NCI-H2196 treated with DMSO at 0.1 percent for 48 hours (cell line): Measurements from ENCODE around the gene MLKL.

Experiments used
- DNase-seq: peaks from one replicate; lab custom pipeline; 2025; ENCODE audit not compliant: unreplicated experiment; lab: John Stamatoyannopoulos, UW

MLKL gene

GRCh38 chr16:74652249-74652648 lies 48.4 kb downstream of the MLKL start:
- no peak for DNase-seq

GRCh38 chr16:74651841-74652240 lies 48.8 kb downstream of the MLKL start:
- DNase-seq: no peak

- DNase-seq: no peak
These were observed 49.6 kb downstream of the MLKL start for GRCh38 chr16:74650966-74651567.

DNA sequence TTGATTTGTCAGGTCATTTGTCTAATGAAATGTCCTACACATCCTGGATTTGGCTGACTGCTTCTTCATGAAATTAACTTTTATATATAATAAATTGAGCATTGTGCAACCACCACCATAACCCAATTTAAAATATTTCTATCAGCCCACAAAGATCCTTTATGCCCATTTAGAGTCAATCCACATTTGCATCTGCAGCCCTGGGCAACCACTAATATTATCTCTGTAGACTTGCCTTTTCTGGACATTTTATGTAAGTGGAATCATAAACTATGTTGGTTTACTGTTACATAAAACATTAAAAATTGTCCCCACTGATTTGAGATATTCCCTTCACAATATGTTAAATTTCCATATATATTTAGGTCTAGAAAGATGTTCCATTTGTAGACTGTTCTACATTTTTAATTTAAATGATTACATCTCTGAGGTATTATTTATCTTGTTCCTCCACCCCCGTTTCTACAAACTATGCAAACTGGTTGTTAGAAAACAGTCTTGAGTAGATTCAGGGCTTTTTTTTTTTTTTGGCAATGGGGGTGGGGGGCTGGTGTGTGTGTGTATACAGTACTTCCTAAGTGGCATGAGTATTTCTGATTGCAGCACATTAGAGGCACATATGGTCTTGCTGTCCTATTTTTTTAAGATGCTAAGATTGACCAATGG lies 50.7 kb downstream of the MLKL start:
- no peak for DNase-seq

DNA sequence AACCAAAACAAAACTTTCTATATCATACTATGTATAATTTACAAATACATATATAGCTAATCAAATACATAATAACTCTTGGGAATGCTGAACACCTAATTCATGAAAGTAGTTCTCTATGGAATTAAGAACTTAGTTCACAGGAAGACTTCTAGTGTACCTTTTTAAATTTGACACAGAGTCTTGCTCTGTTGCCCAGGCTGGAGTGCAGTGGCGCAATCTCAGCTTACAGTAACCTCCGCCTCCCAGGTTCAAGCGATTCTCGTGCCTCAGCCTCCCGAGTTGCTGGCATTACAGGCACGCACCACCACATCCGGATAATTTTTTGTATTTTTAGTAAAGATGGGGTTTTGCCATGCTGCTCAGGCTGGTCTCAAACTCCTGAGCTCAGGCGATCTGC lies 58.7 kb downstream of the MLKL start:
- DNase-seq: no peak

DNA sequence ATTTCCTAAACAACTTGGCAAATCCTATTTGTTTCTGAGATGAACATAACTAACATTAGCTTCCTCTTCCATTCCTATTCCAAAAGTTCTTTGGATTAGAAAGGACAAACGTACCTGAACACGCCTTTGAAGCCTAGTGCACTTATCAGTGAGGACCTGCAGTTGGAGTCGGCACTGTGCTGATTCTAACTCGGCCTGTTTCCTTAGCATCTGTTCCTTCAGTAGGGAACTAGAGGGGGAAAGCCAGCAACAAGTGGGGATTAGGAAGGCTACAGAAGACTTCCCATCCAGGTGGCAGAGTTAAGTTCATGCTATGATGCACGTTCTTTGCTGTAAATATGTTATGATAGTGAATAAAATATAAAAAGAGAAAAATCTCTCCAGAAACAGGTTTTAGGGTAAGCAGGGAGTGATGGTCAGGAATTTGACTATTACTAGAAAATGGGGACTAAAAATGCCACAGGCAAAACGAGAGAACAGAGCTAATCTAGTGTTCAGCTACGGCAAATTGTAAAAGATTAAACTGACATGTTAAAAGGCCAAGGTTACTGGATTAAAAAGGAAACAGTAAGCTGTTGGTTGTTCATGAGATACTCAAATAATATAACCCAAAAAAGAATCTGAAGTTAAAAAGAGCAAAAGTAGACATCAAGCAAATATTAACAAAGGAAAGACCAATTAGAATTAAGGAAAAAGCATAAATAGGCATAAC lies 62.8 kb downstream of the MLKL start:
- DNase-seq: no peak

- no peak for DNase-seq
These were observed 65.4 kb downstream of the MLKL start for GRCh38 chr16:74635303-74635702.

- no peak for DNase-seq
These were observed 67.0 kb downstream of the MLKL start for GRCh38 chr16:74633686-74634085.

- no peak for DNase-seq
These were observed 73.0 kb downstream of the MLKL start for GRCh38 chr16:74627506-74628220.

DNA sequence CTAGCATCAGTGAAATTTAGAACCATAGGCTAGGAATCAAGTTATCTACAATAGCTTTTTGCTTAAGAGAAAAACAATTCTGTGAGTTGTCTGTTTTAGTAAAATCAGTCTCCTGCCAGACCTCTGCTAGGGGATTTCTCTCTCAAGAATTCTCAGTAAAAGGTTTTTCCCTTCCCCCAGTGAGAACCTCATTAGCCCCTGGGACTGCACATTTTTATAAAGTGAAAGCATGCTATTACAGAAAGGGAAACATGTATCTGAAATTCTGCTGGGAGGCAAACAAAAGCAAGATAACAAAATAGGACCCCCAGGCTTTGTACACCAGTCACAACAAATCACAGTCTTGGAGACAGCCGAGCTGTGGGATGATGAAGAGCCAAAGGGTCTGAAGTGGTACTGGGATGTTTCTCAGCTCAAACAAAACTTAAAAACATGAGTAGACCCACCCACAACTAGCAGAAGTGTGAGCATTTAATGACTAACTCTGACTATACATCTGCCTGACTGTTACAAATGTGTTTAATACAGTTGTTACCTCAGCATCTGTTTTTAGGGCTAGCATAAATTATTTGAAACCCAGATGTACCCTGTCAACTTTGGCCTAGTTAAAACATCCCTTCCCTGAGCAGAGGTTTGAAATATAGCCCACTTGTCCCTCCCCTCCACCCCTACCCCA lies 73.8 kb downstream of the MLKL start:
- DNase-seq: no peak

DNA sequence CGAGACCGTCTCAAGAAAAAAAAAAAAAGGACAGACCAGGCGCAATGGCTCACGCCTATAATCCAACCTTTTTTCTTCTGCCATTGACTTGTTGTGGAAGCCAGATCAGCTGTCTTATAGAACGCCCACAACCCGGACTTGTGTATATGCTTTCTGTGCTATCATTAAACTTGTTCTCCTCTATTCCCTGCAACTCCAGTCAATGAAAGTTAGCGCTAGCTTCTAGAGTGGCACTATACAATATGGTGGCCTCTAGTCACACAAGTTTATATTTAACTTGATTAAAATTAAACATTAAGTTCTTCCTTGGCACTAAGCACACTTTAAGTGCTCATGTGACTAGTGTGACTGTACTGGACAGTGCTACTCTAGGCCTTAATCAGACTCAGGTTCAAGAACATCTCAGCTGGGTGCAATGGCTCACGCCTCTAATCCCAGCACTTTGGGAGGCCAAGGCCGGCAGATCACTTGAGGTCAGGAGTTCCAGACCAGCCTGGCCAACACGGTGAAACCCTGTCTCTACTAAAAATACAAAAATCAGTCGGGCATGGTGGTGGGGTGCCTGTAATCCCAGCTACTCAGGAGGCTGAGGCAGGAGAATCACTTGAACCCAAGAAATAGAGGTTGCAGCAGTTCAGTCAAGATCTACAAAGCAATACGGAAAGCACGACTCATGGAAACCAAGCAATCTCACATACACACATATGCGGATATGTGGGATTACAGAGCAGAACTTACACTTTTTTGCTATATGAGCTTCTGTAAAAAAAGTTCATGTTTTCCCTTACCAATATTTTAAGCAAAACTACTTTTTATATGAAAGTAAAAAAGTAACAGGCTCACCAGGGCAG lies 74.9 kb downstream of the MLKL start:
- DNase-seq: no peak

GRCh38 chr16:74623839-74624235 lies 76.8 kb downstream of the MLKL start:
- DNase-seq: no peak

DNA sequence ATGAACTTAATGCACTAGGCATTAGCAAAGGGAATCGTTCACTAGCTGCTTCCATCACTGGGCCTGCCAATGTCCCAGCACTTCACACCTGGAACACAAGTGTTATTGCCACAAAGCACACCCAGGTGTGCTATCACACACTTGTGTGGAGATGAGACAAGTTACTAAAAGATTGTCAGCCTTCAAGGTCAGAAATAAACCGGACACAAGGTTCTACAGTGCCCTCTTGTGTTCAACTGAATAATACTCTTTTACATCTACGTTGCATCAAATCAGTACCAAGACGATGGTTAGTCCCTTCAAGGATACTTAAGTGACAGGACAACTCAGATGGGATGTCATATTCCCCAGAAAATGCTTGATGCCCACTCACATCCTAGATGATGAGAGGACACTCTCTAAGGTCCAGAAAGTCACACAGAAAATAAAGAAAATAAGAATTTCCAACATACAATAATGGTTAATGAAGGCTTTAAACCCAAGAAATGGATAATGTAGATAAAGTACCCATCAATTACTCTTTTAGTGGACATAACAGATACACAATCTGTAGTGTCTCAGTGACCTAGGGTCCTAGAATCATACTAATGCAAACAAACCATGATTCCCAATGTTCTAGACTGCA lies 77.3 kb downstream of the MLKL start:
- DNase-seq: no peak

- DNase-seq: no peak
These were observed 78.7 kb downstream of the MLKL start for GRCh38 chr16:74622005-74622404.
